ENCODE results near the gene CDH15. TPM values are rescaled to one million over a fixed set of nuclear protein-coding genes. Genes with fewer than 3 reads are reported as not detected.
A peak's percentile ranks its signal among the peaks of the same experiment; 100 is the strongest.

The CDH15 gene
- total RNA-seq, 4 donors from 2014 or later: not detected

DNA sequence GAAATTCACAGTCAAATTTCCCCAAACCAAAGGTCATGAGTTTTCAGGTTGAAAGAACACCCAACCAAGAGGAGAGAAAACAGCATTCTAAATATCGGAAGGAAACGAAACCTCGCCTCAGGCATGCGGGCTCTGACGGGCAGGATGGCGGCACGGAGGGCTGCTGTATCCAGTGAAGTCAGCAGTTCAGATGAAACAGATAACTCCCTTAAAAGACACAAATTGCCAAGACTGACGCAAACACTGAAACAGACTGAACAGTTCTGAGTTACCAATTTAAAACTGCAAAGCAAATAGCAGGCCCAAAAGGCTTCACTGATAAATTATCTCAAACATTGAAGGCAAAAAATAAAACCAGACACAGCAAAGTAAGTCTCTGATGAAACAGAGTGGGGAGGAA is 20.6 kb upstream of the CDH15 start:
- Histone ChIP-seq H3K27me3 (no peaks in the 10 kb centered on the region), H3K4me3 (replicated peaks in 1 of 3) (no peak overlapping the region), H3K36me3 (peaks cover 14 to 36% of the 10 kb centered on the region in 2 donors), H3K9me3 (no peaks in the 10 kb centered on the region), H3K27ac (no peak overlapping the region), H3K4me1 (peaks cover 14 to 17% of the 10 kb centered on the region in 2 donors)
- intact Hi-C loops (cut with DNase I): no loop called here
- WGBS, 2 donors: 92 to 98% methylated on average over 8 of the region's 8 CpGs
- TF ChIP-seq, protein P1, sequence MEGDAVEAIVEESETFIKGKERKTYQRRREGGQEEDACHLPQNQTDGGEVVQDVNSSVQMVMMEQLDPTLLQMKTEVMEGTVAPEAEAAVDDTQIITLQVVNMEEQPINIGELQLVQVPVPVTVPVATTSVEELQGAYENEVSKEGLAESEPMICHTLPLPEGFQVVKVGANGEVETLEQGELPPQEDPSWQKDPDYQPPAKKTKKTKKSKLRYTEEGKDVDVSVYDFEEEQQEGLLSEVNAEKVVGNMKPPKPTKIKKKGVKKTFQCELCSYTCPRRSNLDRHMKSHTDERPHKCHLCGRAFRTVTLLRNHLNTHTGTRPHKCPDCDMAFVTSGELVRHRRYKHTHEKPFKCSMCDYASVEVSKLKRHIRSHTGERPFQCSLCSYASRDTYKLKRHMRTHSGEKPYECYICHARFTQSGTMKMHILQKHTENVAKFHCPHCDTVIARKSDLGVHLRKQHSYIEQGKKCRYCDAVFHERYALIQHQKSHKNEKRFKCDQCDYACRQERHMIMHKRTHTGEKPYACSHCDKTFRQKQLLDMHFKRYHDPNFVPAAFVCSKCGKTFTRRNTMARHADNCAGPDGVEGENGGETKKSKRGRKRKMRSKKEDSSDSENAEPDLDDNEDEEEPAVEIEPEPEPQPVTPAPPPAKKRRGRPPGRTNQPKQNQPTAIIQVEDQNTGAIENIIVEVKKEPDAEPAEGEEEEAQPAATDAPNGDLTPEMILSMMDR (IDR thresholded peaks at IDR 0.05): no peak
- TF ChIP-seq POLR2A (IDR thresholded peaks at IDR 0.05): no peak
- DNase-seq: no peak

DNA sequence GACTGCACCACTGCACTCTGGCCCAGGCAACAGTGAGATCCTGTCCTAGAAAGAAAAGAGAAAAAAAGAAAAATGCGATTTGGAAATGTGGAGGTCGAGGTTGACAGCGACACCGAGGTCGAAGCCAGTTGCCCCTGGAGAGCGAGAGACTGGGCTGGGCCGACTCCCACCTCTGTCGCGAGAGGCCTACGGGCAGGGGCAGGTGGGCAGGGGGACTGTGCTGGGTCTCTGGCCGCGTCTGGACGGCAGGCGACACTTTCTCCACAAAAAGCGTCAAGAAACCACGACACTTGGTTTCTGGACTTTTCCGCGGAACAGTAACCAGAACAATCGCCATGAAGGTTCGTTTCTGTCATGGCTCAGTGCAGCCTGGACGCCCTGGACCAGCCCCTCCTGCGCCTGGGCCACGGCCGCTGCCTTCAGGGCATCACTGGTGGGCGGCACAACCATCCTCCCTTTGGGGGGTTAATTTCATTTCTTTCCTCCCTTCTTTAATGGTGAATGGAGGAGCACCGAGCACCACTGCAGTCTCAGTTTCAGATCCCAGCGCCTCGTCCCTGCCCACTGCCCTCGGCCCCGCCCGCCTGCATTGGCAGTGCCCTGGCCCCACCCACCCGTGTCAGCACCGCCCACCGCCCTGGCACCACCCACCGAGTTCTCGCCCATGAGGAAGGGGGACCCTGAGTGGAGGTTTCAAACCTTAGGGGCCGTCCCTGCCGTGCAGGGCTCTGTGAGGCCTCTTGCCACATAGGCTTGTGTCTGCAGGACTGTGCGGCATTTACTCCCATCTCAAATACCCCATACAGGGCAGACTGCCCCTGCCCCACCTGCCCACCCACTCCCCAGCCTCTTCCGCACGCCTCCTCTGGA is 18.5 kb upstream of the CDH15 start:
- Histone ChIP-seq H3K36me3 (peaks cover 7 to 29% of the 10 kb centered on the region in 2 donors), H3K4me3 (replicated peaks in 1 of 3) (no peak overlapping the region), H3K4me1 (peaks cover 14 to 20% of the 10 kb centered on the region in 2 donors), H3K27me3 (no peaks in the 10 kb centered on the region), H3K9me3 (no peaks in the 10 kb centered on the region), H3K27ac (no peak overlapping the region)
- TF ChIP-seq, protein P1 (IDR thresholded peaks at IDR 0.05): no peak
- TF ChIP-seq POLR2A (IDR thresholded peaks at IDR 0.05): no peak
- WGBS, 2 donors: 92 to 93% methylated on average over 34 to 40 of the region's 41 CpGs
- no peak for DNase-seq
- intact Hi-C loops (cut with DNase I): no loop called here

DNA sequence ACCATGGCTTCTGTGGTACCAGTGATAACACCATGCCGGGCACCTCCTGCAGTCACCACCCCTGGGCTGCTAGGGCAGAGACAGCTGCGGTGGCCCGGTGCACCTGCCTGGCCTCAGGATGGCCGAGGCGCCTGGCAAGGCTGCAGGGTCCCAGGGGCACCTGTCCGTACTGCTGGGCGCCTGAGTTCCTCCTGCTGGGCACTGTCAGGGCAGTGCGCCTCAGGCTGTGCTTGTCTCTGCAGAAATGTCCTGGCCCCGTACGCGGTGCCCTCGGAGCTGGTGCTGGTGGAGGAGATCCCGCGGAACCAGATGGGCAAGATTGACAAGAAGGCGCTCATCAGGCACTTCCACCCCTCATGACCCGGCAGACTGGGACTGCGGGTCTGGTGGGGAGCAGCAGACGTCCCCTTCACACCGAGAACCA is 17.7 kb upstream of the CDH15 start:
- Histone ChIP-seq H3K4me1 (peaks cover 14 to 20% of the 10 kb centered on the region in 2 donors), H3K27ac (no peak overlapping the region), H3K27me3 (no peaks in the 10 kb centered on the region), H3K36me3 (peaks cover 7 to 22% of the 10 kb centered on the region in 2 donors), H3K4me3 (replicated peaks in 1 of 3) (no peak overlapping the region), H3K9me3 (no peaks in the 10 kb centered on the region)
- no peak for DNase-seq
- 85% methylated on average over 17 of the region's 19 CpGs; no CpG with 5 or more reads in 1 of the 2 donors for WGBS, 2 donors
- TF ChIP-seq, protein P1 (IDR thresholded peaks at IDR 0.05): no peak
- intact Hi-C loops (cut with DNase I): no loop called here

DNA sequence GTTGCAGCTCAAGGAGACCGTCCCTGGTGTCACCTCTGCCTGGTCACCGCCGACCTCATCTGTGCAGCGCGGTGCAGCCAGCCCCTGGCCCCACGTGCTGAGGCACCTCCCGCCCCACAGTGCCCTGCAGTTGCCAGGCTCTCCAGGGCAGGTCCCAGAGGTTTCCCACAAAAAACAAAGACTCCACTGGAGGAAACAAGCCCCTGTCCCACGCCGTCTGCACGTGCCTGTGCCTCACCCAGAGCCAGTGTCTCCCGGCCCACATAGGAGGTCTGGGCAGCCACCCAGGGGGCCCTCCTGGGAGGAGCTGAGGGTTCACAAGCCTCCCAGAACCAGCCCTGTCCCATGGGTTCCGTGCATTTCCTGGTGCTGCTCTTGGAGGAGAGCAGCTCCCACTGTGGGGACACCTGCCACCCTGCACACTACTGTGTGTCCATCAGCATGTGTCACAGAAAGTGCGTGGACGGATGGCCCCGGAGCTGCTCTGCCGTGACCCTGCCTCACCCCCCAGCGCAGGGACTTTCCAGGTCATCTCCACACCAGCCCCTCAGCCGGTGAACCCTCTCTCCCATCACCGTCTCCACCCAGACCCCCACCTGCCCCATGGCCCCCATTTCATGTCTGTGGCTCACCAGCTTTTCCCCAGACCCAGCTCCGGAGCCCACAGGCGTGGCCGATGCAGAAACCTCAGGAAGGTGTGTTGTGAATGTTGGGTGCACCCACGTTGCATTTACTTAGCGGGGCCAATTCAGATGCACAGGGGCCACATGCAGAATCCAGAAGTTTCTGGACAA is 17.0 kb upstream of the CDH15 start:
- WGBS, 2 donors: 65 to 72% methylated on average over 12 to 20 of the region's 24 CpGs
- intact Hi-C loops (cut with DNase I): no loop called here
- Histone ChIP-seq H3K36me3 (peaks cover 3 to 20% of the 10 kb centered on the region in 2 donors), H3K4me3 (replicated peaks in 1 of 3) (no peak overlapping the region), H3K4me1 (peaks cover 14 to 20% of the 10 kb centered on the region in 2 donors), H3K27me3 (no peaks in the 10 kb centered on the region), H3K9me3 (no peaks in the 10 kb centered on the region), H3K27ac (no peak overlapping the region)
- DNase-seq: peak in 1 of 2 donors; percentile 22
- TF ChIP-seq, protein P1 (IDR thresholded peaks at IDR 0.05): no peak
- TF ChIP-seq POLR2A (IDR thresholded peaks at IDR 0.05): no peak

All from thyroid gland (tissue), 4 donors.